Measurements from ENCODE around the gene SWAP70.

Gene SWAP70

DNA sequence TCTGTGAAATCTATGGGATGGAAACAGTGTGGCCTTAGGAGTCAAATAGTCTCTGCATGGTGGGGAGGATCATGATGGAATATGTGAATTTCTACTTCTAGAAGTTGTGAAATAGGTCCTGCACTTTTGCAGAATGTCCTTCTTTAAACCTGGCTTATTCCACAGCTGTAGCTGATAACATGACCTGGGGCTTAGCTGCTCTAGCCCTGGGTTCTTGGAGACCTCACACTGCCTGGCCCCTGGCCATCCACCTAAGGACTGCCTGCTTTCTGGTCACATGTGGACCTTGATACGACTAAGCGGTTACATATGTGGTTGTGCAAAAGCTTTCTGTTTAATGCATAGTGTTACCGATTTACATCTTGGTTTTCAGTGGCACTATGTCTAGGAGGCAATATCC lies 88.2 kb downstream of the SWAP70 start:
- Histone ChIP-seq H3K9me3 (no peaks in the 10 kb centered on the region), H3K4me1 (peaks cover 0 to 34% (median 11%) of the 10 kb centered on the region in 4 donors), H3K27ac (no peak overlapping the region), H3K4me3 (no peak overlapping the region), H3K27me3 (no peaks in the 10 kb centered on the region), H3K36me3 (peaks cover 17 to 34% (median 31%) of the 10 kb centered on the region in 3 donors)
- intact Hi-C loops (cut with DNase I; ENCODE audit: low total_unique reads), result no loop called here
- TF ChIP-seq, protein P1, sequence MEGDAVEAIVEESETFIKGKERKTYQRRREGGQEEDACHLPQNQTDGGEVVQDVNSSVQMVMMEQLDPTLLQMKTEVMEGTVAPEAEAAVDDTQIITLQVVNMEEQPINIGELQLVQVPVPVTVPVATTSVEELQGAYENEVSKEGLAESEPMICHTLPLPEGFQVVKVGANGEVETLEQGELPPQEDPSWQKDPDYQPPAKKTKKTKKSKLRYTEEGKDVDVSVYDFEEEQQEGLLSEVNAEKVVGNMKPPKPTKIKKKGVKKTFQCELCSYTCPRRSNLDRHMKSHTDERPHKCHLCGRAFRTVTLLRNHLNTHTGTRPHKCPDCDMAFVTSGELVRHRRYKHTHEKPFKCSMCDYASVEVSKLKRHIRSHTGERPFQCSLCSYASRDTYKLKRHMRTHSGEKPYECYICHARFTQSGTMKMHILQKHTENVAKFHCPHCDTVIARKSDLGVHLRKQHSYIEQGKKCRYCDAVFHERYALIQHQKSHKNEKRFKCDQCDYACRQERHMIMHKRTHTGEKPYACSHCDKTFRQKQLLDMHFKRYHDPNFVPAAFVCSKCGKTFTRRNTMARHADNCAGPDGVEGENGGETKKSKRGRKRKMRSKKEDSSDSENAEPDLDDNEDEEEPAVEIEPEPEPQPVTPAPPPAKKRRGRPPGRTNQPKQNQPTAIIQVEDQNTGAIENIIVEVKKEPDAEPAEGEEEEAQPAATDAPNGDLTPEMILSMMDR (IDR thresholded peaks at IDR 0.05), result no peak
- no peak for DNase-seq

DNA sequence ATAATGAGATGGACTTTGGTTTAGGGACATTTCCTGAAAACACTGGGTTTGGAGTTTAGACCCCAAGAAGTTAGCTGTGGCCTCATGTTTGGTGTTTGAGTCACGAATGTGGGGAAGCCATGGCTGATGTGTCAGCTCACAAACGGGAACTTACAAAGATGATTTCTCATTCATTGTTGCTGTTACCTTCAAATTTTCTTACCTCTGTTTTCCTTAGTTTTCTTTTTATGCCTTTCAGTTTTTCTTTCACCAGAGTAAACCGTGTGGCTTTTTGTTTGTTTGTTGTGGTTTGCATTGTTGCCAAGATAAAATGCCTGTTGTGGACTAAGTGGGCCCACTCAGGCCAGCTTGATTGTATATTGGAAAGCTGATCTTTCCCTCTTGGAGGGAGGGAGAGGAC lies 89.1 kb downstream of the SWAP70 start:
- Histone ChIP-seq H3K4me1 (peaks cover 0 to 34% (median 9%) of the 10 kb centered on the region in 4 donors), H3K9me3 (no peaks in the 10 kb centered on the region), H3K36me3 (peaks cover 17 to 34% (median 31%) of the 10 kb centered on the region in 3 donors), H3K4me3 (no peak overlapping the region), H3K27ac (no peak overlapping the region), H3K27me3 (no peaks in the 10 kb centered on the region)
- intact Hi-C loops (cut with DNase I; ENCODE audit: low total_unique reads), result no loop called here
- no peak for DNase-seq
- TF ChIP-seq, protein P1 (IDR thresholded peaks at IDR 0.05), result no peak

DNA sequence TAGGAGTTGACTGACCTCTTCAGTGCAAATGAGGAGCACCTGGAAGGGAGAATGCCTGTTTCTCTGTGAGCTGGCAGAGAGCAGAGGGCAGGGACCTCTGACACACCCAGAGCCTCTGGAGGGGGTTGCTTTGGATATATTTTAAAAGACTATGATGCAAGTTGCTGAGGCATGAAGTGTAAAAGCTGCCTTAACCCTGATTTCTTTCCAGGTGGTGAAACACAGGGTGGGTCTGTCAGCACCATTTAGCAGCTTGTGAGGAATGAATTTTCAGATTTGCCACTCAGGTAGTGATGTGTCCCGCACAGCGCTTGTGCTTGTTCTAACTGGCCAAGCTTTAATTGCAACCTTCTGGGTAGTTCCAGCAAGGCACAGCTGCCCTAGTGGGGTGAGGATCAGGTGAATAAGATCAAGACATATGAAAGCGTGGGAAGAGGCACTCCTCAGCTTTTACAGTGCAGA lies 90.2 kb downstream of the SWAP70 start:
- no peaks in the 10 kb centered on the region for H3K27me3 ChIP-seq
- peaks cover 17 to 31% (median 30%) of the 10 kb centered on the region in 3 donors for H3K36me3 ChIP-seq
- no peak overlapping the region for H3K4me3 ChIP-seq
- no peak for DNase-seq
- TF ChIP-seq, protein P1 (IDR thresholded peaks at IDR 0.05), result no peak
- peaks cover 0 to 41% (median 11%) of the 10 kb centered on the region in 4 donors for H3K4me1 ChIP-seq
- H3K9me3 ChIP-seq, result no peaks in the 10 kb centered on the region
- intact Hi-C loops (cut with DNase I; ENCODE audit: low total_unique reads), result no loop called here
- peak overlapping the region; percentile 9 to 21 for H3K27ac ChIP-seq

DNA sequence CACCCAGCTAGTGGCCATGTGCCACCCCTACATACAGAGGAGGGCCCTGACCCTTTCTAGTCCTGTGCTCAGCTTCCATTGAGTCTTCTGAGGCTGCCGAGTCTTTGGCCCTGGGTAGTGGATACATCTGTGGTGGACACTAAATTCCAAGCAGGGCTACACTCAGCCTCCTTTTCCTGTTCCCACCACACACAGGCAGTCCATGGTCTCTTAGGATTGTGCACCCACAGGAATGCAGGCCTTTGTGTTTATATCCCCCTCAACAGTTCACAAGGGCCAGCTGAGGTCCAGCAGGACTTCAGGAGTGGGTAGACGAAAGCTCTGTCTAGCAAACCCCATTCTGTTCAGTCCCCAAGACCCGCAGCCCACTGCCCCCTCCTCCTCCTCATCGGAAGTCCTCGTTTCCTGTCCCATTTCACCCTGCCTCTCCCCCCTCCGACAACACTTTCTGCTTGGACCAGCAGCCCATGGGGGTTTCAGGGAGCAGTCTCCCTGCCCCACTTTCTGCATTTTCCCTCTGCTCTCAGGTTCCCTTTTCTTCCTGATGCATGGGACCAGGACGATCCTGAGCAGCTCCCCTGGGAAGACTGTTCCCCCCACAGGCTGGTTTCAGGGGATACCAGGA lies 91.8 kb downstream of the SWAP70 start:
- Histone ChIP-seq H3K4me1 (peaks cover 7 to 56% (median 26%) of the 10 kb centered on the region in 4 donors), H3K27ac (peak overlapping the region; percentile 14 to 28), H3K9me3 (no peaks in the 10 kb centered on the region), H3K36me3 (peaks cover 2 to 15% (median 15%) of the 10 kb centered on the region in 3 donors), H3K4me3 (no peak overlapping the region), H3K27me3 (no peaks in the 10 kb centered on the region)
- DNase-seq, result no peak
- intact Hi-C loops (cut with DNase I; ENCODE audit: low total_unique reads), result loop anchor here (5.0 kb wide), 3 partner anchors 217 to 567 kb away; partner anchors contain the start of gene ADM
- TF ChIP-seq, protein P1 (IDR thresholded peaks at IDR 0.05), result no peak

DNA sequence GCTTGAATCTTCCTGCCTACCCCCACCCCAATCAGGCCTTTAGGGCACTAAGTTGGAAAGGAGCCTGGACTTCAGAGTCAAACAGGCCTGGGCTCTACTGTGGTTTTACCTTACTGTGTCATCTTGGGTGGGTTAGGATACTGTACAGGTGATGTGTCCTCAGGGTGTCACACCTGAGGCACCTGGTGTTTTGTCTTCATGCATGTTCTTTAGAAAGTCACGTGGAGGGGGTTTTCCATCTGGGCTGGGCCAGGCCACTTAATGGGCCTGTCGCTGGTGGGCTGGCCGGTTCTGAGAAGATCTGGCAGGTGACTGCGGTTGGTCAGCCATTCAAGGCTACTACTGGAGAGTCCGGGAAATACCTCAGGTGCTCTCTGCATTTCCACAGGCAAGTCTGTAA lies 92.6 kb downstream of the SWAP70 start:
- TF ChIP-seq, protein P1 (IDR thresholded peaks at IDR 0.05), result no peak
- peak overlapping the region in 1 of 2 donors; percentile 28 for H3K27ac ChIP-seq

More for the DNA sequence above, 92.6 kb downstream of the SWAP70 start:
- Histone ChIP-seq H3K4me1 (peaks cover 7 to 60% (median 29%) of the 10 kb centered on the region in 4 donors), H3K36me3 (peaks cover 0 to 9% (median 7%) of the 10 kb centered on the region in 3 donors), H3K27me3 (no peaks in the 10 kb centered on the region), H3K9me3 (no peaks in the 10 kb centered on the region), H3K4me3 (no peak overlapping the region)
- intact Hi-C loops (cut with DNase I; ENCODE audit: low total_unique reads), result loop anchor here (5.0 kb wide), 3 partner anchors 216 to 566 kb away; partner anchors contain the start of gene ADM
- DNase-seq, result no peak

Data from tibial artery (tissue), 4 donors.